Panc1 (cell line): ENCODE results near the gene PTRHD1.

Experiments
- CTCF ChIP-seq: fragments of 450-650 bp; IDR thresholded peaks from 2 replicates; pipeline ENCODE4 v1.5.1; 2017; ENCODE audit warnings: mild to moderate bottlenecking
- TCF7L2 ChIP-seq: IDR thresholded peaks from 2 replicates; pipeline ENCODE4 v1.6.1; 2011; ENCODE audit warnings: mild to moderate bottlenecking, low read depth, low read length, inconsistent platforms

DNA sequence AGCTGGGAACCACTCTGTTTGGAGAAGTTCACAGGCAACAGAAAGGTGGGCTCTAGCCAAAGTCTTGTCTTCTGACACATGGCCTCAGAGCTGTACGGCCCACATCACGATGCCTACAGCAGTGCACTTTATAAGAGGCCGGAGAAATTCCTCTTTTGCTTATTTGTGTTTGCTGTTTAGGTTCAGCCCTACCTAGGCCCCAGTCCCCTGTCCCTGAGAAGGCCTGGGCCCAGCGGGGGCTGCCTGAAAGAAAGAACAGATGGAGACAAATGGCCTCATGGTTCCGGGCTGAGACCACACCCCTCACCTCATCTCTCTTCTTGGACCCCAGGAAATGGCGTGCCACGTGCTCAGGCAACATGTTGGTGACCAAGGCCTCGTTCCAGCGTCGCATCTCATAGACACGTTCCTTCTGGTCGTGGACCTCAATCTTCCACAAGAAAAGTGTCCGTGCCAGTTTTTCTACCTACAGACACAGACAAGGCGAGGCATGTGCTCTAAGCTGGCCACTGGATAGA, 30.9 kb upstream of the PTRHD1 start:
- TF ChIP-seq TCF7L2 = no peak
- TF ChIP-seq CTCF = no peak
